ENCODE data around the gene MICOS13.

DNA sequence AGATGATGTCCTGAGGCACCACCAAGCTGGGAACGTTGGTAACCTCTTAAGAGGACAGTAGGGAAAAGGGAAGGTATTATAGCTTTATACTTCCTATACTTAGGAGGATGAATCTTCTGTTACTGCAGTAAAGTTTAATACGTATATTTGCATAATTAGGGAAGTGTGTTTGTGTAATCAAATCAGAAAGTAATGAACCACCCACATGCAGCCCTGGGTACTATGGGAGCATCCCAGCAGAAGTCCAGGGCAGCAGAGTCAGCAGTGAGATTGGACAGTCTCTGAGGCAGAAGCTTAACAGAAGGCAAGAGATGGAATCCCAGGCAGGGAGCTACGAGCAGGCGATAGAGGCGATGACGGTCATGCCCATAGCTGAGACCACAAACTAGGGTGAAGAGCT is 44.9 kb downstream of the MICOS13 start:
- TF ChIP-seq GATA2 (IDR thresholded peaks at IDR 0.05; ENCODE audit: low read depth, low read length) (no peak), GATA3 (IDR thresholded peaks at IDR 0.05; ENCODE audit: low read depth, low read length) (no peak)

All from SH-SY5Y (cell line).